ENCODE data around the gene ATG4D. TPM values are rescaled to one million over a fixed set of nuclear protein-coding genes. Genes with fewer than 3 reads are reported as not detected.

ATG4D gene
- total and polyA plus RNA-seq, 2 of the 4 experiments (the other 2 are of a cell fraction): 8.2 to 21.8 TPM

- Histone ChIP-seq H3K27ac (ENCODE audit: insufficient read depth, low read length) (no peak overlapping the region), H2AK5ac (ENCODE audit: low read depth, low read length) (0 out of 2 replicates have a peak overlapping the region, but pooled peaks have one; percentile 14), H3K9me3 (ENCODE audit: control insufficient read depth, insufficient read depth, low read length) (no peaks in the 10 kb centered on the region), H3K9ac (ENCODE audit: low read depth, low read length) (no peak overlapping the region; the same call in 1 of the 2 replicates), H3K18ac (ENCODE audit: low read depth, low read length) (no peak overlapping the region), H3K4me1 (ENCODE audit: control insufficient read depth, insufficient read depth, low read length) (peaks cover 4% of the 10 kb centered on the region), H3K4me3 (ENCODE audit: insufficient read depth, low read depth, low read length) (peak overlapping the region; percentile 48), H2BK5ac (ENCODE audit: low read depth, low read length, poor library complexity, severe bottlenecking) (no peak overlapping the region), H3K79me1 (ENCODE audit: low read depth in 1 of 2, low read length in 2 of 2) (no peaks in the 10 kb centered on the region), H3K4ac (ENCODE audit: low read depth, low read length) (peak overlapping the region; percentile 18; the same call in 1 of the 2 replicates), H3K14ac (replicated peaks; ENCODE audit: low read depth, low read length) (no peak overlapping the region), H3K23ac (ENCODE audit: low read depth, low read length) (peak overlapping the region; percentile 52), H4K20me1 (ENCODE audit: insufficient read depth, low read length) (no peaks in the 10 kb centered on the region), H3K9me1 (ENCODE audit: insufficient read depth, low read length) (no peaks in the 10 kb centered on the region), H3K36me3 (ENCODE audit: control insufficient read depth, insufficient read depth, low read length) (no peaks in the 10 kb centered on the region), H2AK9ac (replicated peaks; ENCODE audit: low read depth, low read length, poor library complexity) (peak overlapping the region; percentile 5), H2BK15ac (ENCODE audit: low read depth, low read length) (no peak overlapping the region), H4K8ac (ENCODE audit: low read depth in 2 of 2, low read length in 2 of 2) (peak overlapping the region; percentile 24 to 37; a peak in 1 of 4 replicates), H4K5ac (ENCODE audit: low read depth, low read length) (no peak overlapping the region), H2BK20ac (ENCODE audit: low read depth, low read length) (no peak overlapping the region), H2BK120ac (ENCODE audit: low read depth, low read length) (no peak overlapping the region), H3K56ac (ENCODE audit: extremely low read depth, insufficient read depth, low read length) (no peak overlapping the region), H2AFZ (replicated peaks; ENCODE audit: low read length, poor library complexity) (peak overlapping the region; percentile 91), H4K91ac (ENCODE audit: insufficient read depth, low read depth, low read length) (no peak overlapping the region), H3K27me3 (ENCODE audit: control insufficient read depth, insufficient read depth, low read length) (peaks cover 53% of the 10 kb centered on the region), H3K4me2 (ENCODE audit: low read depth, low read length) (peak overlapping the region; percentile 86)
- ChIA-PET CTCF (interaction anchor here (0.6 to 1.7 kb wide), 3 partner anchors 12 to 24 kb away, joined by 3 to 4 read pairs (median 4); no protein-coding TSS in a partner anchor), POLR2A (ENCODE audit: unreplicated experiment) (no interaction called here)
- DNase-seq (peak; percentile 15), ATAC-seq (ENCODE audit: low read depth) (peak; percentile 63)
- TF ChIP-seq CHD1 (IDR thresholded peaks at IDR 0.05; ENCODE audit: low read depth, low read length) (no peak), SMC3 (IDR thresholded peaks at IDR 0.05; ENCODE audit: low read depth, low read length) (no peak), NFE2L2 (IDR thresholded peaks at IDR 0.05; ENCODE audit: low read depth, low read length) (no peak), USF2 (IDR thresholded peaks at IDR 0.05; ENCODE audit: low read depth, low read length) (no peak), RFX5 (IDR thresholded peaks at IDR 0.05; ENCODE audit: low read depth, low read length) (no peak), POLR2A (IDR thresholded peaks at IDR 0.05; ENCODE audit: low read depth, low read length) (no peak), RAD21 (IDR thresholded peaks at IDR 0.05; ENCODE audit: low read length) (no peak), CTCF (conservative IDR thresholded peaks at IDR 0.05; ENCODE audit: low read depth, low read length) (no peak), CEBPB (IDR thresholded peaks at IDR 0.05; ENCODE audit: low read depth, low read length) (no peak), FOS (IDR thresholded peaks at IDR 0.05; ENCODE audit: low read depth, low read length) (no peak), MAFK (IDR thresholded peaks at IDR 0.05; ENCODE audit: low read depth, low read length) (no peak)
- in situ Hi-C loops (cut with MboI; ENCODE audit: low sequenced_read_pairs): no loop called here
- dilution Hi-C loops (cut with HindIII; ENCODE audit: low sequenced_read_pairs, unreplicated experiment): no loop called here
- no CpG with 5 or more reads among the region's 27 CpGs for WGBS, 2 experiments (ENCODE audit: extremely low coverage in 2 of 2, insufficient read length in 1 of 2)
- intact Hi-C loops (cut with micrococcal nuclease): no loop called here
- no TSS peak for BruUV-seq (replicated peaks)
Observed at GRCh38 chr19:10517760-10518443, 25.8 kb upstream of the ATG4D start.
